Left lung (tissue), 10 donors: ENCODE data around the gene RNF32. TPM values are rescaled to one million over a fixed set of nuclear protein-coding genes. Genes with fewer than 3 reads are reported as not detected.

Source experiments
- ATAC-seq: fragments of 200-7000 bp; cut with Tn5 transposase; one replicate; pipeline ENCODE4 v1.9.1; 2020; ENCODE audit warnings: moderate library complexity
- DNase-seq, 4 donors: peaks; one replicate each; pipeline ENCODE4 v3.0.0-alpha.2; 2013 to 2020
- H3K27ac ChIP-seq, 2 donors: fragments of 200-600 bp; sonication (generic) in 1 of 2; one replicate each; pipeline versions ENCODE4 v1.5.0 to v1.8.0; 2020 to 2021
- H3K27me3 ChIP-seq, 2 donors: fragments of 200-600 bp; sonication (generic) in 1 of 2; one replicate each; pipeline versions ENCODE4 v1.5.0 to v1.8.0; 2020 to 2021
- H3K36me3 ChIP-seq, 2 donors: fragments of 200-600 bp; sonication (generic) in 1 of 2; one replicate each; pipeline versions ENCODE4 v1.5.0 to v1.8.0; 2020 to 2021
- H3K4me1 ChIP-seq, 2 donors: fragments of 200-600 bp; one replicate each; pipeline ENCODE4 v1.8.0; 2021
- H3K4me3 ChIP-seq, 2 donors: fragments of 200-600 bp; sonication (generic) in 1 of 2; one replicate each; pipeline versions ENCODE4 v1.5.0 to v1.8.0; 2020 to 2021; ENCODE audit warnings: mild to moderate bottlenecking in 1 of 2
- H3K9me3 ChIP-seq, 2 donors: fragments of 200-600 bp; sonication (generic) in 1 of 2; one replicate each; pipeline versions ENCODE4 v1.5.0 to v1.8.0; 2020 to 2021
- intact Hi-C, 2 donors: fragments of 100-400 bp; cut with DNase I; formaldehyde crosslinking; loops; one replicate each; pipeline versions ENCODE4 v1.11.2 to v1.14.2; 2022
- polyA plus RNA-seq, 6 donors: library from polyadenylated mRNA; unstranded; fragments of 120-200 nt; gene quantifications; one replicate each; pipeline ENCODE4 v1.2.1, GENCODE V29; 2013; ENCODE audit not compliant: insufficient read length in 6 of 6
- total RNA-seq, 2 donors: library from RNA; stranded (reverse); fragmentation: NEBNext Ultra II Directional; extraction: Animal tissue kit (Norgen Biotek cat#: 25700); gene quantifications; one replicate each; pipeline ENCODE4 v1.2.1, GENCODE V29; 2021
- TF ChIP-seq, protein P1 (sequence below), 2 donors: fragments of 200-600 bp; sonication (generic) in 1 of 2; IDR thresholded peaks; one replicate each; pipeline versions ENCODE4 v1.5.0 to v1.8.0; 2021; ENCODE audit warnings: antibody characterized with exemption in 2 of 2
- donor health status: DM: no; HTN: yes; CAD: no.
- donor health status: DM: no; HTN: no; CAD: no.

RNF32 gene
- total and polyA plus RNA-seq, 8 donors = 0.85 to 7.3 (median 5.1) TPM

DNA sequence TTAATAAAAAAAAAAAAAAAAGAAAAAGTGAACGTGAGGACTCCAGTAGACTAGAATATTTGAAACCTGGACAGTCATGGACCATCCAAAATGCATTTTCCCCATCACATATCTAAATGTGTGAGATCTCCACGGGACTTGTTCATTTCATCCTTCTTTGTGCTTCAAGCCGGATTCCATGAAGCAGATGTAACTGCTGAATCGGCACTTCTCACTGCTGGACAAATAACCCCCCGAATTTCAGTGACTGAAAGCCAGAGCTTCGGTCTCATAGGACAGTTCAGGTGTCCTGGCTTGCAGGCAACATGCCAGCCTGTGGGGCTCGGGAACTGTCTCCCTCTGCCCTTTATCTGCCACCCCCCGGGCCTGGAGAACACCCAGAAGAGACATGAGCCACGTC, 33.3 kb downstream of the RNF32 start:
- Histone ChIP-seq H3K4me3 (no peak overlapping the region), H3K4me1 (no peaks in the 10 kb centered on the region), H3K27me3 (no peaks in the 10 kb centered on the region), H3K36me3 (peaks cover 0 to 72% of the 10 kb centered on the region in 2 donors), H3K27ac (no peak overlapping the region), H3K9me3 (no peaks in the 10 kb centered on the region)
- intact Hi-C loops = no loop called here
- DNase-seq (no peak), ATAC-seq (no peak)
- TF ChIP-seq, protein P1, sequence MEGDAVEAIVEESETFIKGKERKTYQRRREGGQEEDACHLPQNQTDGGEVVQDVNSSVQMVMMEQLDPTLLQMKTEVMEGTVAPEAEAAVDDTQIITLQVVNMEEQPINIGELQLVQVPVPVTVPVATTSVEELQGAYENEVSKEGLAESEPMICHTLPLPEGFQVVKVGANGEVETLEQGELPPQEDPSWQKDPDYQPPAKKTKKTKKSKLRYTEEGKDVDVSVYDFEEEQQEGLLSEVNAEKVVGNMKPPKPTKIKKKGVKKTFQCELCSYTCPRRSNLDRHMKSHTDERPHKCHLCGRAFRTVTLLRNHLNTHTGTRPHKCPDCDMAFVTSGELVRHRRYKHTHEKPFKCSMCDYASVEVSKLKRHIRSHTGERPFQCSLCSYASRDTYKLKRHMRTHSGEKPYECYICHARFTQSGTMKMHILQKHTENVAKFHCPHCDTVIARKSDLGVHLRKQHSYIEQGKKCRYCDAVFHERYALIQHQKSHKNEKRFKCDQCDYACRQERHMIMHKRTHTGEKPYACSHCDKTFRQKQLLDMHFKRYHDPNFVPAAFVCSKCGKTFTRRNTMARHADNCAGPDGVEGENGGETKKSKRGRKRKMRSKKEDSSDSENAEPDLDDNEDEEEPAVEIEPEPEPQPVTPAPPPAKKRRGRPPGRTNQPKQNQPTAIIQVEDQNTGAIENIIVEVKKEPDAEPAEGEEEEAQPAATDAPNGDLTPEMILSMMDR (IDR thresholded peaks at IDR 0.05) = no peak

DNA sequence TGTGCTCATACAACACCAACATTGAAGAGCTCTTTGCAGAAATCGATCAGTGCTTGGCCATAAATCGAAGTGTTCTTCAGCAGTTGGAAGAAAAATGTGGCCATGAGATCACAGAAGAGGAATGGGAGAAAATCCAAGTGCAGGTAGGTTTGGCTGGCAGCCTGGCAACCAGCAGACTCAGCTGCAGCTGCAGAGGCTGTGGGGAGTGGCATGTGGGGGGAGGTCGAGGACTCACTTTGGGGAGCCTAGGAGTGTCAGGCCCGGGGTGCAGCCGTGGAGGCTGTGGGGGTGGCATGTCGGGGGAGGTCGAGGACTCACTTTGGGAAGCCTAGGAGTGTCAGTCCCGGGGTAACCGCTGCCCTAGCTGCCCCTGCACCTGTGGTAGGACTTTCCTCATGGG, 35.1 kb downstream of the RNF32 start:
- H3K36me3 ChIP-seq = peaks cover 0 to 78% of the 10 kb centered on the region in 2 donors
- H3K27me3 ChIP-seq = no peaks in the 10 kb centered on the region
- no peak overlapping the region for H3K27ac ChIP-seq
- intact Hi-C loops = no loop called here
- TF ChIP-seq, protein P1 (IDR thresholded peaks at IDR 0.05) = no peak
- no peak for ATAC-seq
- H3K4me3 ChIP-seq = no peak overlapping the region
- no peak for DNase-seq
- H3K9me3 ChIP-seq = no peaks in the 10 kb centered on the region
- H3K4me1 ChIP-seq = no peaks in the 10 kb centered on the region

DNA sequence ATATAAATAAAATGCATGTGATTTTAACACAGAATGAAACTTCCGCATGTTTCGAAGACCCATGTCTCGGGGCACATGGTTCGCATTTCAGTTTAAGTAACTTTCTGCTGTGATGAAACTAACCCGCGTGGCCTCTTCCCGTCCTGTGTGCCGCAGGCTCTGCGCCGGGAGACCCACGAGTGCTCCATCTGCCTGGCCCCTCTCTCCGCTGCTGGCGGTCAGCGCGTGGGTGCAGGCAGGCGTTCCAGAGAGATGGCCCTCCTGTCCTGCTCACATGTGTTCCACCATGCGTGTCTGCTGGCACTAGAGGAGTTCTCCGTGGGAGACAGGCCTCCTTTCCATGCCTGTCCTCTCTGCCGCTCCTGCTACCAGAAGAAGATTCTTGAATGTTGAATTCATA, 35.7 kb downstream of the RNF32 start:
- H3K27ac ChIP-seq = no peak overlapping the region
- H3K4me1 ChIP-seq = no peaks in the 10 kb centered on the region
- DNase-seq (no peak), ATAC-seq (no peak)
- TF ChIP-seq, protein P1 (IDR thresholded peaks at IDR 0.05) = no peak
- H3K27me3 ChIP-seq = no peaks in the 10 kb centered on the region
- no peak overlapping the region for H3K4me3 ChIP-seq
- no peaks in the 10 kb centered on the region for H3K9me3 ChIP-seq
- intact Hi-C loops = no loop called here
- H3K36me3 ChIP-seq = peaks cover 0 to 76% of the 10 kb centered on the region in 2 donors

DNA sequence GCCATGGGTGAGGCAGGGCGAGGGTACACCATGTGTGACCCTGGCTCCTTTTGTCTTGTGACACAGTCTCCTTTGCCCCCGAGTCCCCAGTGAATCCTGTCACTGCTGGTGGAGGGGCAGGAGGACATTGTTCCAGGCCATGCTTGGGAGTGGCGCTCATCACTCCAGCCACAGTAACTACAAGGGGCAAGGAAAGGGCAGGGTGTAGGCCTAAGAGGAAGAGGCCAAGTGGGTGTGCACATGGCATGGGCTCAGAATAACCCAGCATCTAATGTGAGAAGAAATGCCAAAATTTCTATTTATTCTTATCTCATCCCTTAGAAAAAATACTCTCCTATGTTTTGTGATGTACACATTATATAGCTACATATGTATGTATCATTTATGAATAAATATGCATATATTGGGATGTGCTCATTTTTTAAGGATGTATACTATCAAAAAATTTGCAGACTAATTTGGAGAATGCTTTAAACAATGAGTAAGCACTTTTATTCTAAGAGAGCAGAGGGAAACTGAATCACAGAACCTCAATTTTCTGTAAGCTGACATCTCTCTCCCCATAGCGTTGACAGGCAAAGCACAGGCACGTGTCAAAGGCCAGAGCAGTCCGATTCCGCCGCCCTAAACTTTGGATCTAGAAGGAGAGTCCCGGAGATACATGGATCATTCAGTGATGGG, 36.9 kb downstream of the RNF32 start:
- peaks cover 0 to 78% of the 10 kb centered on the region in 2 donors for H3K36me3 ChIP-seq

DNA sequence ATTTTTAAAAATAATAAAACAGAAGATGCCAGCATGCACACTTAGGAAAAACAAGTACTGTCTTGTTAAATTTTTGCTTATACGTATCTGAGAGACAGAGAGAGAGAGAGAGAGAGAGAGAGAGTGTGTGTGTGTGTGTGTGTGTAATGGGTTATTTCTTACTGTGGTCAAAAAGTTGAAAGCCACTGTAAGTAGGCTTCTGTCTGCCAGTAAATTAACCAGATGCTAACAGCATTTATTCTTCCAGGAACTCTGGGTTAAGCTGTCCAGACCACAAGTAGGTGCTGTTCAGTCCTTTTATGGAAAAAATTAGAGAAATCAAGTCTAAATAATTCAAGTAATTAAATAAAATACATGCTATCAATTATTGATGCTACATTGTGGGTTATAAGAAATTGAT, 39.7 kb downstream of the RNF32 start:
- TF ChIP-seq, protein P1 (IDR thresholded peaks at IDR 0.05) = no peak
- H3K4me1 ChIP-seq = no peaks in the 10 kb centered on the region
- peaks cover 0 to 86% of the 10 kb centered on the region in 2 donors for H3K36me3 ChIP-seq
- no peak for ATAC-seq
- H3K27ac ChIP-seq = no peak overlapping the region
- intact Hi-C loops = no loop called here
- DNase-seq = no peak
- H3K4me3 ChIP-seq = no peak overlapping the region
- H3K9me3 ChIP-seq = no peaks in the 10 kb centered on the region
- no peaks in the 10 kb centered on the region for H3K27me3 ChIP-seq

More for the DNA sequence above, 36.9 kb downstream of the RNF32 start:
- Histone ChIP-seq H3K27ac (no peak overlapping the region), H3K27me3 (no peaks in the 10 kb centered on the region), H3K9me3 (no peaks in the 10 kb centered on the region), H3K4me1 (no peaks in the 10 kb centered on the region), H3K4me3 (no peak overlapping the region)
- intact Hi-C loops = no loop called here
- no peak for ATAC-seq
- TF ChIP-seq, protein P1 (IDR thresholded peaks at IDR 0.05) = no peak
- DNase-seq = no peak
